CD14-positive monocyte (primary cell): Measurements from ENCODE around the gene PGA5. TPM values are rescaled to one million over a fixed set of nuclear protein-coding genes. Genes with fewer than 3 reads are reported as not detected.
"Not testable (repeated sequence)": the region's sequence is repeated elsewhere in the genome, so short reads cannot be mapped to it uniquely, and the experiment has no call there.

Experiments used
- DNase-seq, 3 donors: peaks; one replicate each; pipeline ENCODE4 v3.0.0-alpha.2; 2011 to 2022
- H2AFZ ChIP-seq: 2 replicates; pipeline ENCODE4 v1.6.0; 2012; ENCODE audit warnings: mild to moderate bottlenecking, low read depth, low read length, inconsistent platforms; ENCODE audit not compliant: insufficient read depth, poor library complexity, severe bottlenecking
- H3K27ac ChIP-seq, 2 donors: 1 replicate in 1 of 2; 2 replicates in 1 of 2; pipeline ENCODE4 v1.5.1; 2012 to 2013; ENCODE audit warnings: low read length in 2 of 2, control low read depth in 1 of 2, inconsistent platforms in 1 of 2, low read depth in 1 of 2, mild to moderate bottlenecking in 1 of 2
- H3K27me3 ChIP-seq, 2 donors: one replicate each; pipeline versions ENCODE4 v1.6.0 to v1.6.1; 2011 to 2013; ENCODE audit warnings: low read length in 2 of 2; ENCODE audit not compliant: control insufficient read depth in 2 of 2, insufficient read depth in 2 of 2
- H3K36me3 ChIP-seq, 2 donors: replicated peaks in 1 of 2; 1 replicate in 1 of 2; 2 replicates in 1 of 2; pipeline versions ENCODE4 v1.5.1 to v1.6.1; 2012 to 2013; ENCODE audit warnings: low read length in 2 of 2, control low read depth in 1 of 2, inconsistent platforms in 1 of 2, mild to moderate bottlenecking in 1 of 2; ENCODE audit not compliant: insufficient read depth in 2 of 2, control insufficient read depth in 1 of 2
- H3K4me1 ChIP-seq, 2 donors: 1 replicate in 1 of 2; 2 replicates in 1 of 2; pipeline versions ENCODE4 v1.5.1 to v1.6.1; 2012 to 2013; ENCODE audit warnings: low read length in 2 of 2, control low read depth in 1 of 2, inconsistent platforms in 1 of 2, mild to moderate bottlenecking in 1 of 2, moderate library complexity in 1 of 2; ENCODE audit not compliant: insufficient read depth in 2 of 2, control insufficient read depth in 1 of 2
- H3K4me2 ChIP-seq: replicated peaks from 2 replicates; pipeline ENCODE3; 2012; ENCODE audit warnings: low read length, moderate library complexity, mild to moderate bottlenecking; ENCODE audit not compliant: poor library complexity, severe bottlenecking; ENCODE audit errors: extremely low read depth
- H3K4me3 ChIP-seq, 3 experiments: fragments of 200-600 bp in 1 of 3; sonication (generic) in 1 of 3; replicated peaks in 1 of 3; 1 replicate in 2 of 3; 2 replicates in 1 of 3; pipeline ENCODE4 v1.5.1; 2011 to 2013; ENCODE audit warnings: low read length in 3 of 3, mild to moderate bottlenecking in 3 of 3, control low read depth in 2 of 3, low read depth in 2 of 3, inconsistent platforms in 1 of 3, moderate library complexity in 1 of 3
- H3K79me2 ChIP-seq: 2 replicates; pipeline ENCODE4 v1.6.0; 2012; ENCODE audit warnings: mild to moderate bottlenecking, control low read depth, inconsistent platforms, low read length, moderate library complexity; ENCODE audit not compliant: insufficient read depth
- H3K9ac ChIP-seq: 2 replicates; pipeline ENCODE4 v1.6.0; 2017; ENCODE audit warnings: low read length, mild to moderate bottlenecking; ENCODE audit not compliant: insufficient read depth, poor library complexity, severe bottlenecking
- H3K9me3 ChIP-seq, 2 donors: replicated peaks in 1 of 2; 1 replicate in 1 of 2; 2 replicates in 1 of 2; pipeline versions ENCODE4 v1.5.1 to v1.6.1; 2012 to 2013; ENCODE audit warnings: low read length in 2 of 2, control low read depth in 1 of 2; ENCODE audit not compliant: control insufficient read depth in 1 of 2, insufficient read depth in 1 of 2
- H4K20me1 ChIP-seq: 2 replicates; pipeline ENCODE4 v1.6.0; 2012; ENCODE audit warnings: mild to moderate bottlenecking, low read length, control low read depth, moderate library complexity; ENCODE audit not compliant: insufficient read depth
- H3K27ac Mint-ChIP-seq, 7 donors: one replicate each; pipeline ENCODE4 v1.8.0; 2020; ENCODE audit warnings: mild to moderate bottlenecking in 7 of 7, mixed read lengths in 7 of 7, moderate library complexity in 6 of 7, inconsistent platforms in 2 of 7
- H3K27me3 Mint-ChIP-seq, 3 donors: one replicate each; pipeline ENCODE4 v1.8.0; 2021 to 2022; ENCODE audit warnings: low read depth in 3 of 3, mild to moderate bottlenecking in 3 of 3, mixed read lengths in 3 of 3, moderate library complexity in 3 of 3, inconsistent platforms in 1 of 3
- H3K36me3 Mint-ChIP-seq, 2 donors: one replicate each; pipeline ENCODE4 v1.8.0; 2020; ENCODE audit warnings: mixed read lengths in 2 of 2, inconsistent platforms in 1 of 2, mild to moderate bottlenecking in 1 of 2
- H3K4me1 Mint-ChIP-seq: one replicate; pipeline ENCODE4 v1.8.0; 2020; ENCODE audit warnings: mild to moderate bottlenecking, mixed read lengths
- H3K4me3 Mint-ChIP-seq, 2 donors: one replicate each; pipeline ENCODE4 v1.8.0; 2020; ENCODE audit warnings: mild to moderate bottlenecking in 2 of 2, mixed read lengths in 2 of 2, moderate library complexity in 1 of 2
- H3K9me3 Mint-ChIP-seq, 7 donors: one replicate each; pipeline ENCODE4 v1.8.0; 2020 to 2022; ENCODE audit warnings: mixed read lengths in 7 of 7, mild to moderate bottlenecking in 6 of 7, moderate library complexity in 6 of 7, inconsistent platforms in 2 of 7
- WGBS: methylation state at CpG from one replicate; pipeline ENCODE4 v1.1.5; 2013; ENCODE audit warnings: missing lambda C conversion rate; ENCODE audit not compliant: insufficient coverage; 5-methylcytosine and 5-hydroxymethylcytosine counted together
- intact Hi-C, 2 donors: fragments of 100-400 bp; cut with micrococcal nuclease; formaldehyde crosslinking; loops; one replicate each; pipeline versions ENCODE4 v1.15.0 to v1.15.1; 2023
- polyA plus RNA-seq, 3 donors: library from polyadenylated mRNA; depleted of rRNA in 1 of 3; unstranded in 2 of 3; stranded (reverse) in 1 of 3; fragments of 300-500 nt in 2 of 3; fragments of >200 nt in 1 of 3; fragmentation: Illumina TruSeq in 2 of 3; gene quantifications; 1 replicate in 2 of 3; 2 replicates in 1 of 3; pipeline ENCODE4 v1.2.3, GENCODE V29; 2012 to 2021

The PGA5 gene
- polyA plus RNA-seq, 3 donors, result 1.0 to 3.6 (median 2.0) TPM

- H3K27ac ChIP-seq, DNase-seq, H4K20me1 ChIP-seq, H3K9ac ChIP-seq, H3K36me3 ChIP-seq, H3K36me3 Mint-ChIP-seq, H3K27me3 ChIP-seq, intact Hi-C loops, H3K9me3 ChIP-seq, H3K27me3 Mint-ChIP-seq, H3K79me2 ChIP-seq, H3K4me3 Mint-ChIP-seq, H3K4me2 ChIP-seq, H2AFZ ChIP-seq: not testable (repeated sequence)
- Histone ChIP-seq H3K4me3 (peak overlapping the region in 1 of 3 experiments; percentile 34), H3K4me1 (peaks cover 23 to 27% of the 10 kb centered on the region in 2 donors)
- H3K27ac Mint-ChIP-seq, result peak overlapping the region in 4 of 7 donors; percentile 24 to 79 (median 58)
- no CpG with 5 or more reads among the region's 5 CpGs for WGBS
- H3K9me3 Mint-ChIP-seq, result peaks cover 6 to 13% (median 9%) of the 10 kb centered on the region in 7 donors
- H3K4me1 Mint-ChIP-seq, result peaks cover 26% of the 10 kb centered on the region
These were observed 37.1 kb upstream of the PGA5 start for GRCh38 chr11:61203873-61204272.

DNA sequence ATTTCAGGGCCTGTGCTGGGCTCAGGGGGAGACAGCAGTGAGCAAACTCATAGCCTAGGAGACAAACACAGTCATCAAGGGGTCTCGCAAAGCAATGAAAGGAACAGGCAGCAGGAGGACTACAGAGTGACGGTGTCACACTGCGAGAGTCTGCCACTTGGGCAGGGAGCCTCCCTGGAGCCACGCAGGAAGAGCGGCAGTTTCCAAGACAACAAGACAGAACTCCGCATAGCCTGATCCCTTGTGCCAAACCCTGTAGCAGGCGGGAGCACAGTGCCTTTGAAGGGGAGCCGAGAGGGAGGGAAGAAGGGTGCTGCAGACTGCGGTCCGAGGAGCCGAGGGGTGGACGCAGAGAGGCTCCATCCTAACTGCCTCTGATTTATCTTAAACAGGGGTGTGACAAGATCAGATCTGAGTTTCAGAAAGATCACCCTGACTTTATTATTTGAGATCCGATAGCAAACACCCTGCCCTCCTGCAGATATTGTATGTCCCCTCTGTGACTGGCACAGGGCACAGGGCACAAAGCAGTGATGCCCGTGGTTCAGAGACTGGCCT lies 36.4 kb upstream of the PGA5 start:
- H3K36me3 ChIP-seq, intact Hi-C loops, H3K4me2 ChIP-seq, H3K9me3 ChIP-seq, H3K9me3 Mint-ChIP-seq, H3K27ac ChIP-seq, H4K20me1 ChIP-seq, H2AFZ ChIP-seq, H3K27me3 Mint-ChIP-seq, H3K4me3 Mint-ChIP-seq, H3K9ac ChIP-seq, H3K27me3 ChIP-seq, DNase-seq, H3K79me2 ChIP-seq, H3K36me3 Mint-ChIP-seq, H3K4me3 ChIP-seq: not testable (repeated sequence)
- peaks cover 26% of the 10 kb centered on the region for H3K4me1 Mint-ChIP-seq
- peak overlapping the region in 1 of 7 donors; percentile 81 for H3K27ac Mint-ChIP-seq
- peaks cover 23 to 27% of the 10 kb centered on the region in 2 donors for H3K4me1 ChIP-seq
- 94% methylated on average over 6 of the region's 14 CpGs for WGBS

DNA sequence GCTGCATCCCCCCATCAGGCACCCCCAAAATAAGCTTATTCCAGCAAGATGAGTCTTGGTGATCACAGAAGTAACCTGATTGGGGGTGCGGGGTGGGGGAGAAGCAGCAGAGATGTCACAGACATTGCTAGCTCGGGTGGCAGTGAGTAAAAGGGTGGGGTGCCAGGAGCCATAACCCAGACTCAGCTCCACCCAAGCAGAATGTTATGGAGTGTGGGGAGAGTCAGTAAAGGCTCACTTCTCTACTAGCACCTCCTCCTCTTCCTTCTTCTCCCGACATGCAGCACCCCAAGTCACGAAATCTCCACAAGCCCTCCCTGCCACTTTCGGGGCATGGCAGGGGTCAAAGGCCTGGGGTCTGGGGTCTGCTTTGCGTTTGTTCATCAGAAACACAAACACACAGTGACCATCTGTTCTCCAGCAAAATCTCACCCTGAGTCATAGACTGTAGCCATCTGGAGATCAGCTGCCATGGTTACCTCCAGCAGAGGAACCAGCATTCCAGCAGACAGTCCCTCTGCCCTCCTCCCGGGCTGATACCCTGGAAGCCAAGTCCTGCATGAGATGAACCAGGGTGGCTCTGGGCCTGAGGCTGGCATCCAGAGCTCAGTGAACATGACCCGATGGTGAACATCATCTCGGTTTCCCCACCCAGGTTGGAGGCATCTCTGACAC lies 33.2 kb upstream of the PGA5 start:
- H3K9ac ChIP-seq, DNase-seq, H4K20me1 ChIP-seq, H3K36me3 Mint-ChIP-seq, H3K4me2 ChIP-seq, H3K27ac ChIP-seq, H3K9me3 Mint-ChIP-seq, H3K79me2 ChIP-seq, H3K4me3 ChIP-seq, H3K36me3 ChIP-seq, H2AFZ ChIP-seq, H3K27ac Mint-ChIP-seq, H3K27me3 Mint-ChIP-seq, H3K9me3 ChIP-seq, H3K27me3 ChIP-seq, intact Hi-C loops, H3K4me3 Mint-ChIP-seq: not testable (repeated sequence)
- peaks cover 17 to 19% of the 10 kb centered on the region in 2 donors for H3K4me1 ChIP-seq
- WGBS, result no CpG with 5 or more reads among the region's 9 CpGs
- peaks cover 19% of the 10 kb centered on the region for H3K4me1 Mint-ChIP-seq

- DNase-seq, H2AFZ ChIP-seq, H3K27ac Mint-ChIP-seq, H3K27ac ChIP-seq, H3K27me3 ChIP-seq, intact Hi-C loops, H3K36me3 ChIP-seq, H3K36me3 Mint-ChIP-seq, H3K79me2 ChIP-seq, H3K9me3 Mint-ChIP-seq, H3K4me1 ChIP-seq, H3K4me3 ChIP-seq, H4K20me1 ChIP-seq, H3K9ac ChIP-seq, H3K4me2 ChIP-seq, H3K9me3 ChIP-seq, H3K4me3 Mint-ChIP-seq, H3K27me3 Mint-ChIP-seq, H3K4me1 Mint-ChIP-seq: not testable (repeated sequence)
- WGBS, result no CpG with 5 or more reads among the region's 6 CpGs
These were observed 30.3 kb upstream of the PGA5 start for GRCh38 chr11:61210629-61211028.
